Erythroblast (primary cell): ENCODE results near the gene HDGFL2.

Experiments used
- DNase-seq, 2 experiments: peaks; one replicate each; lab custom pipeline; 2025; lab: John Stamatoyannopoulos, UW
- GATA1 ChIP-seq: IDR thresholded peaks from 2 replicates; pipeline ENCODE4 v1.6.1; 2011; ENCODE audit warnings: low read depth, mild to moderate bottlenecking, control low read depth, low read length, moderate library complexity
- POLR2A ChIP-seq: IDR thresholded peaks from 2 replicates; pipeline ENCODE4 v1.6.1; 2011; ENCODE audit warnings: mild to moderate bottlenecking, low read length

Gene HDGFL2

DNA sequence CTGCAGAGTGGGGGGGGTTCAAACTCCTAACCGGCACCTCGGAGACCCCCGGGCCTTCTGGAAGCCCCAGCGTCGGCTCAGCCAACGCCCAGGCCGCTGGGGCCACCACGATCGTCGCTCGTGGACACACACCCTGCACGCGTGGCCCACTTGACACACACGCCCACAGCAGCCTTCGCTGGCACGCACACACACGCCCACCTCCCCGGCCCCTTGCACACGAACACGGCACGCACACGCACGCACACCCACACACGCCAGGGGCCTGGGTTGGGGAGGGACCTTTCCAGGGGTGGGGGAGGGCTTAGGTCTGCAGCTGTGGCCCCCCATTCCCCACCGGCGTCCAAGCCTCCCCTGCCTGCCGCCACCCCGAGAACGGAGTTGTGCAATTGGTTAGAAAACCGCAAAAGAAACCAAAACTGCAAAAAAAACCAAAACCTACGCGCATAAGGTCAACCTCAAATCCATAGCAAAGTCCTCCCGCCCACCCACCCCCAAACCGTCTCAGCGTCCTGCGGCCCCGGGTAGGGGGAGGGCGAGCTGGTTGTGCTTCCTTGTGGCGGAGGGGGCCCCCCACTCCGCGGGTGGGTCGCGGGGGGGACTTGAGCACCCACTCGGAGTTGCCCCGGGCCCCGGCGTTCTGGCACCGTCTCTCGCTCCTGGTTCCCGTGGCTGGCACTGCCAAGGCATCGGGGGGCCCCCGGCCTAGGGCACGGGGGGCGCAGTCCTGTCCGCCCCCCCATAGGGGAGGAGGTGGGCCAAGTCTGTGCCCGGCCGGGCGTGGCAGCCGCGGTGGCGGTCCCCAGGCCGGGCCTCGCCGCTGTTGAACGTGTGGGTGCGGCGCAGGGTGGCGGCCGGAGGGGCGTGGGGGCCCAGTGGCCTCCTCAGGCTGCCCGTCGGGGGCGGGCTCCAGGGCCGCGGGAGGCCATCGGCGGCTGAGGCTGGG lies 71.1 kb downstream of the HDGFL2 start:
- no peak for TF ChIP-seq GATA1
- TF ChIP-seq POLR2A: no peak
- no peak for DNase-seq

DNA sequence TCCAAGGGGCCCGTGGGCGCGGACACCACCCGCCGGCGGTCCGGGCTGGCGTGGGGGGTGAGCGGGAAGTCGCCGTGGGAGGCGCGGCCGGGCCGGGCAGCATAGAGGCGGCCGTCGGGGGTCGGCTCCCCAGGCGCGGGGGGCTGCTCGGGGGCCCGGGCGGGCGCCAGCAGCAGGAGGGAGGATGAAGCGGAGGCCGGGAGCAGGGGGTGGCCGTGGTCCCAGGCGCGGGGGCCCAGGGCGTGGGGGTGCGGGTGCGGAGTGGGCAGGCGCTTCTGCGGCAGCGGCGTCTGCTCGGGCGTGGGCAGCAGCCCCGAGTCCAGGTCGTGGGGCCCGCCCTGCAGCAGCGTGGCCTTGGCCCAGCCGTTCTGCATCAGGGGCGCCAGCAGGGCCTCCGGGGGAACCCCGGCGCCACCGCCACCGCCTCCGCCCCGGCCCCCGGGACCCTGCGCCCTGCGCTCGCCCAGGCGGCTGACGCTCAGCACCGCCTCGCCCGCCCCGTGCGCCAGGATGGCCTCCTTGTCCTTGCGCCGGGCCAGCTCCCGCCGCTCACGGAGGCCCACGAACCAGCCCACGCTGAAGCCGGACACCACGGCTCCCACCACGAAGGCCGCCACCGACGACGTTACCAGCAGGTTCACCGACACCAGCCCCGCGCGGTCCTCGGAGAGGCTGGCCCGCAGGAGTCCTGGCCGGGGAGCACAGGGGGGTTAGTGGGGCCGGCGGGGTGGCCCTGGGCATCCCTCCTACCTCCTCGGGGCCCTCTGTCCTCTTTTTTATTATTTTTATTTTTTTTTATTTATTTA lies 71.9 kb downstream of the HDGFL2 start:
- no peak for DNase-seq
- TF ChIP-seq GATA1 (no peak), POLR2A (no peak)

DNA sequence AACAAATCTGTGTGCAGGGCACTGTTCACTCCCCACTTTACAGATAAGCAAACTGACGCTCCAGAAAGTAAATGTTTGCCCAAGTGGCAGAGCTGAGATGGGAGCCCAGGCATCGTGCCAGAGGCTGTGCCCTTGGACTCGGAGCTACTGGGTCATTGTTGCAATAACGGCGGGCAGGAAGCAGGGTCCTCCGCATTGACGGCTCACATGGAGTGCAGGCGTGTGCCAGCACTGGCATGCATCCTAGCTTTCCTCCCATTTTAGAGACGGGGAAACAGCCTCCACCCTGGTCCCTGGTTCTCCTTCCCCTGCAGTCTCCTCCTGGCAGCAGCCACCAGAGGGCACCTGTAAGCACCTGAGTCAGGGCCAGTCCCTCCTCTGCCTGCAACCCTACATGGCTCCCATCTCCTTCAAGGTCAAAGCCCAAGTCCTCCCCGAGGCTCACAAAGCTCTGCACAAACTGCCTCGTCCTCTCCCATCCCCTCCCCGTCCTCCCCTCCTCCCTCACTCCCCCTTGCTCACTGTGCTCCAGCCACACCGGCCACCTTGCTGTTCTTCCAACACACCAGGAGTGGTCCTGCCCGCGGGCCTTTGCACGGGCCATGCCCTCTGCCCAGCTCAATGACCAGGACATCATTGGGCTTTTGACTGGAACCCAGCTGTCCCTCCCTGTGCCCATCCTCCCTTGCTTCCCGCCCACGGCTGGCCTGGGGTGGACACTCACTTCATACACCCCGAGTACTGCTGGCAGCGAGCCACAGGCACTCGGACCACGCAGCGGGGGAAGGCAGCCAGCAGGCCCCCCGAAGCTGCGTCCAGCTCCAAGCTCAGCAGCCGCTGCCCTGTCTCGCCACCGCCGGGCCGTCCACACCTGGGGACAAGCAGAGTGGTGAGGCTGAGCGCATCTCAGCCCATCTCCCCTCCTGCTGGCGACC lies 75.5 kb downstream of the HDGFL2 start:
- TF ChIP-seq GATA1: no peak
- no peak for TF ChIP-seq POLR2A
- no peak for DNase-seq

DNA sequence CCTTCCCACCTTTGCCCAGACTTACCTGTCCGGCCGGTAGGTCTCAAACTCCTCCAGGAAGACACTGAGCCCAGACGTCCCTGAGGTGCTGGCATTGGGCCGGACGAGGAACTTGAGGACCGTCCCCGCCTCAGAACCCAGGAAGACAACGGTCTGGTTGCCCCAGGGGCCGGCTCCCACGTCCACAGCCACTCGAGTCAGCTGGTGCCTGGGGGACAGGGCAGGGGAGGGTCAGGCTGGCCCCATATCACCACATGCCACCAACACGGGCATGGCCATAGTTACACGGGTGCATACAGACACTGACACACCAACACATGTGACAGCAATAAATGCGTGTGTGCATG lies 76.1 kb downstream of the HDGFL2 start:
- no peak for DNase-seq
- TF ChIP-seq GATA1 (no peak), POLR2A (no peak)

DNA sequence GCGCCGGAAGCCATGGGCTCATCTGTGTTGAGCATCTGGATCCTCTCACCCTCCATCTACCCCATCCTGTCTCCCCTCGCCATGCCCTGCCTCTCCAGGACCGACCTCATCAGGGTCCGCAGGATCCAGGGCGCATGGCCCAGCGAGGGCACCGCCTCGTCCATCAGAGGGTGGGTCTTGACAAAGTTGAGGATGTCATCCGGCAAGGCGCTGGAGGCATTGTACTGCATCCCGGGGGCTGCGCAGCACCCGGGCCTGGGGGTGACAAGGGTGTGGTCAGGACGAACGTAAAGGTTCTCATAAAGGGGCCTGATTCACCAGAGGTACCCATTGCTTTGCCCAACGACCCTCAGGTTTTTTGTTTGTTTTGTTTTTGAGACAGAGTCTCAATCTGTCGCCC lies 77.9 kb downstream of the HDGFL2 start:
- no peak for TF ChIP-seq POLR2A
- TF ChIP-seq GATA1: no peak
- no peak for DNase-seq

DNA sequence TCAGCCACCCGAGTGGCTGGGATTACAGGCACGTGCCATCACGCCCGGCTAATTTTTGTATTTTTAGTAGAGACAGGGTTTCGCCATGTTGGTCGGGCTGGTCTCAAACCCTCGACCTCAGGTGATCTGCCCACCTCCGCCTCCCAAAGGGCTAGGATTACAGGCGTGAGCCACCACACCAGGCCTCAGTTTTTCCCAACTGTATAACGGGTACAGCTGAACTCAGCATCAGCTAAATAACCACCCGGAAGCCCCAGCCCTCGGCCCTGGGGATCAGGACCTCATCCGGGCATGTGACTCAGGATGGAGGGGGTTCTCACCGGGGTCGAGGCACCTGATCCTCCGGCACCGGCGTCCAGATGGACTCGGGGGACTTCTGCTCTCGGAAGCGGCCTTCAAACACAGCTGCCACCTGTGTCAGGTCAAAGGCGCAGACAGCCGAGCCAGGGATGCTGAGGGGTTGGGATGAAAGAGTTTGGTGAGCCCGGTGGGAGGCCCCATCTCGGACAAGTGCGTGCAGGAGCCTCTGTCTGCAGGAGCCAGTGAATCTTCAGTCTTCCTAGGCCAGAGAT lies 78.5 kb downstream of the HDGFL2 start:
- DNase-seq: no peak
- TF ChIP-seq POLR2A (no peak), GATA1 (no peak)
